HG03103 (cell line): ENCODE results near the gene SMIM36.
A peak's percentile ranks its signal among the peaks of the same experiment; 100 is the strongest.
"Not testable (repeated sequence)": the region's sequence is repeated elsewhere in the genome, so short reads cannot be mapped to it uniquely, and the experiment has no call there.

Source experiments
- ATAC-seq: cut with Tn5 transposase; IDR thresholded peaks from one replicate; pipeline ENCODE4 v1.9.1; 2021; ENCODE audit warnings: low read depth; ENCODE audit not compliant: unreplicated experiment

SMIM36 gene

DNA sequence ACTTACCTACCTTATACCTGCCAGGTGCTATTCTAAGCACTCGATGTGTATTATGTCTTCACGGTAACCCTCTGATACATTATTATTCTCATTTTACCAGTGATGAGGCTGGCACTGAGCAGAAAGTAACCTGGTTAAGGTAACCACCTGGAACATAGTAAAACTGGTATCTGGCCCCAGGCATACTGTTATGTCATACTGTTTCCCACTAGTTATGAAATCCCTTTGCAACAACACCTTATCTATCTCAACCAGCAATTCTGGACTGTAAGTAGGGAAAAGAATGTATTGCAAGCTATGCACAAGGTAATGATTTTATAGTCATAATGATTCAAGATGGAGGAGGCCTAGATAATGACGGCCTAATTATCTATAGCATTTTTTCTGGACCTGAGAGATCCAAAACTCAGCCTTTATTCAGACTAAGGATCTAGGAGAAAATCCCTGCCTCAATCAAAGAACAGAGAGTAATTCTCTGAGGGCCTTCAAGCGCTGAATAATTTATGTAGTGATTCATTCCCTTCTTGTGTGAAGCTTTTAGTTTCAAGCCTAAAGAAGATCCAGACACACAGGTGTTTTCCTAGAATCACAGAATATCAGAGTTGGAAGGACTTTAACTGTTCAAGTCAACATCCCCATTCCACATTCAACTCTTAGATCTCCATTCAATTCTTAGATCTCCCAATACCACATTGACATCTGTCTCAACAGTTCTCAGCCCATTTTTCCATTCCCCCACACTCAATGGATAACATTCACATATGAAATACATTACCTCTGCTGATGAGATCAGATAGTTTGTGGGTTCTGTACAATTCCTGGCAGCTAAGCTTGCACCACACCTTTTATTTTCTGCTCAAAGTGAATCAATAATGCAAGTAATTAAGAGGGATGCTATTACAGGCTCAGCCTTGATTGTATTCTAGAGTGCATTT is 74.8 kb downstream of the SMIM36 start:
- peak; percentile 5 for ATAC-seq

DNA sequence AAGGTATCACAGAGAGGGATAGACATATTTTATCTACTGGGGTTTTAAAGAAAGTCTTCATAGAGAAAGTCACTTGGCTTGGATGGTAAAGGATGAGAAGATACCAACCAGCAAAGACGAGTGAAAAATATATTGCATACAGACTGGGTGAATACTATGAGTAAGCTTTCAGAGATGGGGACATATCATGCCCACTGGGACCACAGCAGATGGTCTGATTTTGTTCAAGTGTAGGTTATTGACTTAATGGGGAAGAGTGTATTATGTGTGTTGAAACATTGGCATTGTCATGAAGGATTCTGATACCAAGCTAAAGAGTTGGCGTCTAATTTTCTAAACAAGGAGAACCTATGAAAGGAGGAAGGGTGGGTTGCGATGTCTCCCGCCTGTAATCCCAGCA is 75.8 kb downstream of the SMIM36 start:
- ATAC-seq: no peak

DNA sequence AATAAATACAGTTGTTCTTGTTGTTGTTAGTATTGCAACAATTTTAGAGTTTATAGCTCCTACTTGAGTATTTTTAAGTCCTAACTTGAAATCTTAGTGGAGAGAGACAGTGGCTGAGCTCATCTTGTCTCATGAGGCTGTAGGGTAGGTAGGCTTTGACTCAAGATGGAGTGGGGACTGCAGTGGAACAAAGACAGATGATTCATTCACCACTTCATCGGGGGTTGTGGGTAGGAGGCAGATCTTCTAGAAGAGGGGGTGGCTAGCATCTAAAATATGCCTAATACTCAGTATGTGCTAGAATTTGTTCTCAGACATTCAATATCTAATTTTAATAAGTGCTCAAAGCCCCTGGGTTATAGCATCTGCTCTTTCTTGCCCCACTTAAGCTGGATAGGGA is 76.5 kb downstream of the SMIM36 start:
- ATAC-seq: no peak

DNA sequence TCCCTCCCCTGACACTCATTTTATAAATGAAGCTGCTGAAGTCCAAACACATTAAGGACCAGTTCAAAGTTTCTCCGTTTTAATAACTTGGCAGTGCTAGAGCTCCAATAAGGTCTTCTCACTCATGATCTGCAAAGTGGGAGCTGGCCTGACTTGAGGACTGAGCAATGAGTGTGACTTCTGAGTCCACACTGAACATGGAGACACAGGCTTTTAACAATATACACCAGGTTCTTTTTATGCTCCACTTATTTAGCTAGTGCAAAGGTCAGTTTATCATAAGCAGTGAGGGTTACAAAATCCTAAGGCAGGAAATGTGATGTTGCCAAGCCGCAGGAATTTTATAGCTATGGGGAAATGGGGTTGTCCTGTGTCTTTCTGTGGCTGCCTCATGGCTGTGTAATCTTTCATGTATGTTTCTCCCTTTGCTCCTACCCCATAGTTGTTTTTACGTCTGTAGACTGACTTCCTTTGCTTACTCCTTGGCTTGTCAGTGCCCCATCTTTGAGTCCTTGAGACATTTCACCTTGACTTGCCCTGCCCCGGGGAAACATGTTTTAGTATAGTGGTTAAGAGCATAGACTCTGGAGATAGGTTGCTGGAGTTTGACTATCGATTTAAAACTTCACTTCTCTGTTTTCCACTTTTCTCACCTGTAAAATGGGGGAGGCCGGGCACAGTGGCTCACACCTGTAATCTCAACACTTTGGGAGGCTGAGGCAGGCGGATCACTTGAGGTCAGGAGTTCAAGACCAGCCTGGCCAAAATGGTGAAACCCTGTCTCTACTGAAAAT is 77.4 kb downstream of the SMIM36 start:
- ATAC-seq: no peak

DNA sequence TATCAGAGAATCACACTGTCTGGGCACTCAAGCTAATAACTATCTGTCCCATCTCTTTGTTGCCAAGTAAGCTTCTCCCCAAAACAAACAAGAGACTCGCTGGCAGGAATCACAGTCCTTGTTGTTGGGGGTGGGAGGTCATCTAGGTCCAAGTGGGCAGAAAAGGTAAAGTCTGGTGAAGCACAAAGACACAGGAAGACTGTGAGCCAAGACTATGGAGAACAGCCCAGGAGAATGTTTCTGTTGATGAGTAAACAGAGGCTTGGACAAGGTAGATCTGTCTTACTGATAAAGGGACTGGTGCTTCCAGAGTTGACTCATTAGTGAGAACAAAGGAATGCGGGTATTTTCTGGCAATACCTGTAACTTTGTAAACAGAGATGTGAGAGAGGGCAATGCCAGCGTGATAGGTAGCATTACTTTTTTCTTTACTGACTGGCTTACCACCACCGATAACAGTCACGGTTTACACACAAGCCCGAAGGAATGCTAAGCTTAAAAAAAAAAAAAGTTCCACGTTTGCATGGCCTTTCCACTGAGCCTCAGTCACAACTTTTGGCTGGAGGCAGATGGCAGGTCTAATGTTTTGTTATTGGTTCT is 78.1 kb downstream of the SMIM36 start:
- ATAC-seq: no peak

DNA sequence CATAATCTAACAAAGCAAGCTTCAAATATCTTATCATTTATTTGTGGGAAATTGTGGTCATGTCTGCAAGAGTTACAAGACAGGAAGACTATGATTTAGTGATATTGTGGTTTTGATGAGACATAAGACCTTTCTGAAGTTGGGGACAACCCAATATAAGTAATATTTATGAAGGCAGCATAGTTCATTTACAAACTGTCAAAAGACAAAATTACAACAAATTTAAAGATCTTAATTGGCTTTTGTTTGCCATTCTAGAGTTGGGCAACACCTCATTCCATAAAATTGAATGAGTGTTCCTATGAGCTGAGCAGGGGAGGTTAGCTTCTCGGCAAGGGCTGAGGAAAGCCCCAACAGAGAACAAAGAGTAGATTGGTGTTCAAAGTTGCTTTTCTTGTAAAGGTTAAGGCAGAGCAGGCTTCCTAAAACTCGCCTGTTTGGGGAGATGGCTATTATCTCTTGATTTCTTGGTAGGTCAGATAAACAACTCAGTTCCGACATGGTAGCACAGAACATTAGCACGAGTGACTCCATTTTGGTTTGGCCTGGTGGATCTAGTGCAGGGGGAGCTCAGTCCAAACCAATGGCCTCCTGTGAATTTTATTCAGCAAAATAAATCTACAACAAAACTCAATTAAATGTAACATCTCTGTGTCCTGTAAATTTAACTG is 78.8 kb downstream of the SMIM36 start:
- no peak for ATAC-seq

DNA sequence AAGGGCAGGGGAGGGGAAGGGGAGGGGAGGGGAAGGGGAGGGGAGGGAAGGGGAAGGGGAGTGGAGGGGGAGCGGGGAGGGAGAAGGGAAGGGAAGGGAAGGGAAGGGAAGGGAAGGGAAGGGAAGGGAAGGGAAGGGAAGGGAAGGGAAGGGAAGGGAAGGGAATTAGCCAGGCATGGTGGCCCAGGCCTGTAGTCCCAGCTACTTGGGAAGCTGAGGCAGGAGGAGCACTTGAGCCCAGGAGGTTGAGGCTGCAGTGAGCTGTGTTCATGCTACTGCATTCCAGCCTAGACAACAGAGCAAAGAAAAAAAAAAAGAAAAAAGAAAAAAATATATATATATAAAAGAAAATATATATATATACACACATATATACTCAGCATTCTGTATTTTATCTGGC is 79.3 kb downstream of the SMIM36 start:
- not testable (repeated sequence) for ATAC-seq

DNA sequence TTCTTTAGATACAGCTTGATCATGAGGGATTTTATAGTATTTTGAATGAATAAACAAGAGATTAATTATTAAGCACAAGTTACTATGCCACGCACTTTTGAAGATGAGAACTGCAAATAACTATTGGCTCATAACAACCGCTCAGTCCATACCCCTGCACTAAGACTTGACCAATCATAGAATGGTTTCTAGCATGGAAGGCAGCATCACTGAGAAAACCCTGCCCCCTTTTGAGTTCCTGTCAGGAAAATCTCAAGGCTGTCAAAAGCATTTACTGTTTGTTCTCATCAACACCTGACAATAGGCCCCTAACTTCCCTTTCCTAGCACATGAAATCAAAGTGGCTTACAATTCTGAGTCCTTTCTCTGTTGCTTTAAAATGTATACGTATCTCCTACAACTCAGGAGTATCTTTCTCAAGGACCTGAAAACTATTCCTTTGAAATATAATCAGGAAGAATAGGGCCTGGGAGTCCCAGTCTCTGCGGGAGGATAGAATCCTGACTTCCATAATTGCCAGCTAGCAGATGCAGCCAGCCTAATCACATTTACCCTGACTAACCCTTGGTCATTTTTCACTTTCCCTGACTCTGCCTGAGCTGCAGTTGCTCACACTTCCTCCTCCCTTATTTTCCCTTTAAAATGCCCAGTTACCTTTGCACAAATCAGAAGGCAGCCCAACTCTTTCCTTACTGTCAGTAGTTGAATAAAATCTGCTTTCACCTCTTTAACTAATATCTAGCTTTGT is 80.5 kb downstream of the SMIM36 start:
- ATAC-seq: no peak

DNA sequence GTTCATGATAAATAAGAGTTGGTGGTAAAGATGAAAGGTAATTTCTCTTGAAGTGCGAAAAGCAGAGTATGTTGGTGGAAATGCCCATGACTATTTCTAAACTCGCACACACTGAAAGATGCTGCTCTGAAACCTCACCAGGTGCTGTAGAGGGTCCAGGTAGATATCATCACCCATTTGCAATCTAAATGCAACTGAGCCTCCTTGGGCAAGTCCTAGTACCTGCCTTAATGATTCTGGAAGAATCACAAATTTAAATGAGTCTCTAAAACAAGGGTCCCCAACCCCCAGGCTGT is 83.7 kb downstream of the SMIM36 start:
- ATAC-seq: no peak

DNA sequence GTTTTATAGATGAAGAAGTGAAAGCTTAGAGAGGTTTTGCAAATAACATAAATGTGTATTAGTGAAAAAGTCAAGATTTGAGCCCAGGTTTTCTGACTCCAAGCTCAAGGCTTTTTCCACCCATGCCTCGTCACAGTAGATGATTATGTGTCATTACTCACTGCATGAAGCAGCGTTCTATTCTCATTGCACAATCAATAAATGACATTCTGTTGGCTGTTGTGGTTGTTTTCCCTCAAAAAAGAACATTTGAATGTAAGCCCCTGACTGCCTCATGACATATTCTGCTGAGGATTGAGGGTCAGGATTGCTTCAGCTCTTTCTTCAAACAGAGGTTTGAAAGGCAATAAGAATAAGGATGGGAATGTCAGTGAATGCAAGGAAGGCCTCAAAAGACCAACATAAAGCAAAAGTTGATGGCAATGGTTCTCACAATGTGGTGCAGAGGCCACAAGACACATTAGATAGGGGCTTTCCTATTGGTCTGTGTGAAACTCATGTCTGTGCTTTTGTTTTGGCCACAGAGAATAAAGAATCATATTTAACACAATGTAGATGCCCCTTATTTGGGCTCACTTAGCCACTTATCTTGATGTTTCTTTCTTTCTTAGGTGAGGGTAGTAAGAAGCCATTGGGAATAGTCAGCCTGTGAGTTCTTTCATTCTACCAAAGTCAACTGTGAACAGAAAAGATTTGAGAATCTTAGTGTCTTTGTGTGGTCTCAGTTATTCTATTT is 84.2 kb downstream of the SMIM36 start:
- ATAC-seq: no peak

DNA sequence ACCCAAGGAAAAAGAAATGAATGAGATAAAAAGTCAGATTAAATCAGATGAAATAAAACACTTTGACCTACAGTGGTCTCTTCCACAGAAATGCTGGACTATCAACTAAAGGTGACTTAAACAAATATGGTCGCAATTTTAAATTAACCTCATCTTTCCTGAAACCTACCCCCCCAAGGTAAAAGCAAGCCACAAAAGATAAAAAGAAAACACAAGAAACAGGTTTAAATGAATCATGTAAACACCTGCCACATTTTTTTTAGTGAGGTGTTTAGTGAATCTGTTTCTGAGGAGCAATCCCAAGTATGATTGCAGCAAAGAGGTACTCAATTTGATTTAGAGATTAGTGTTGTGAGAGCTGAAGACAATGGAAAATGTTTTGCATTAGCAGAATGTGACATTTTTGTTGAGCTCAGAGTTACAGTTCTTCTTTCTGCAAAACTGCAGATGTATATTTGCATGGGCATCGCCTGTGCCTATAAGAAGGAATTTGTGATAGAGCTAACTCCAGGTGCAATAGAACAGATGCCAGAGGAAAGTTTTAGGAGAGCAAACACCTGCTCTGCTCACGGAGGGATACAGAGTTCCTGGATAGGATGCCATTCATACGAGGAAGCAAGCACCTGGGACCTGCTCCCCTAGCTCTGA is 86.2 kb downstream of the SMIM36 start:
- no peak for ATAC-seq

DNA sequence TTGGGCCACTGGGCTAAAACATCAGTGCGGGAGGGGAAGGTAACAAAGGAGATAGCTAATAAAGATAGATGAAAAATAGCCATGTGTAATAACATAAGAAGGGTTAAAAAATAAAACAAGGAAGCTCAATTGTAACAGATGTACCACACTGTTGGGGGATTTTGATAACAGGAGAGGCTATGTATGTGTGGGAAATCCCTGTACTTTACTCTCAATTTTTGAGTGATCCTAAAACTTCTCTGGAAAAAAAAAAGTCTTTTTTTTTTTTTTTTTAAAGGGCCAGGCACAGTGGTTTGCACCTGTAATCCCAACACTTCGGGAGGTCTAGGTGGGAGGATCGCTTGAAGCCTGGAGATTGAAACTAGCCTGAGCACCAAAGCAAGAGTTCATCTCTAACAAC is 87.7 kb downstream of the SMIM36 start:
- no peak for ATAC-seq

DNA sequence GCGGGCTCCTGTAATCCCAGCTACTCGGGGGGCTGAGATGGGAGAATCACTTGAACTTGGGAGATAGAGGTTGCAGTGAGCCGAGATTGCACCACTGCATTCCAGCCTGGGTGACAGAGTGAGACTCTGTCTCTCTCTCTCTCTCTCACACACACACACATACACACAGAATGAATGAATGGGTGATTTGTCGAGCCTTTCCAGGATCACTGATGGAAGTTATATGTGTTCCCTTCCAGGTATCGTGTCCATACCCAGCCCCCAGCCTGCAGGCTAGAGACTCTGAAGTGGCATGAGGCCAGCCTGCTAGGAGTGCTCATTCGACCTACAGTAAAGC is 88.5 kb downstream of the SMIM36 start:
- not testable (repeated sequence) for ATAC-seq

DNA sequence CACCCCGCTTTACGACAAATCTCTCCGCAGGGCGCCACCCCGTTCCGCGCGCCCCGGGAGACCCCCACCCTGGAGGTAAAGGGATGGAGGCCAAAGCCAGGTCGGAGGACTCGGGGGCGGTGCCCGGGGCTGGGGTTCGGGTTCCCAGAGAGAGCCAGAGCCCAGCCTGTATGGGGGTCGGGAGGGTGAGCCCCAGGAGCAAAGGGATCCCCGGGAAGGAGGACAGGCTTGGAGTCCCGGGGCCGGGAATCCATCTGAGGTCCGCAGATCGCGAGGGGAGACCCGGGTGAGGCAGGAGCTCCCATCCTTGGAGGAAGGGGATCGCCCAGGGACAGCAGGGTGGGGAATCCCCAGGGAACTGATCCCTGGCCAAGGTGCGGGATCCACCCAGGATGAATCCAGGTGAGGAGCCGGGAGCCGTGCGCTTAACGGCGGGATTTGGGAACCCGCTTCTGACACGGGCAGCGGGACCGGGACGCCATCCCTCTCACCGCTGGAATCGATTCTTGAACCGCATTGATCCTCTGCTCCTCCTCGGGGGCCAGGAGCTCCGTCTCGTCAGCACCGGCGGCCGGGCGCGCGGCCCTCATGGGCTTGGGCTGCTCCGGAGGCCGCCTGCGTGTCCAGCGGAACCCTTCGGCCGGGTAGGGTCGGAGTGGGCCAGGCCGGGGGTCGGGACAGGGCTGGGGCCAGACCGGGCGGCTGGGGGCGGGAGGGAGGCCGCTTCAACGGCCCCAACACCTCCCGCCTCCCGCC is 89.9 kb downstream of the SMIM36 start, which contains the start of gene MMD:
MMD (minus strand) TSS at position 657 of the 756 bp plus-strand sequence; CDS start at position 517, 140 bp downstream.
- ATAC-seq: peak; percentile 15

DNA sequence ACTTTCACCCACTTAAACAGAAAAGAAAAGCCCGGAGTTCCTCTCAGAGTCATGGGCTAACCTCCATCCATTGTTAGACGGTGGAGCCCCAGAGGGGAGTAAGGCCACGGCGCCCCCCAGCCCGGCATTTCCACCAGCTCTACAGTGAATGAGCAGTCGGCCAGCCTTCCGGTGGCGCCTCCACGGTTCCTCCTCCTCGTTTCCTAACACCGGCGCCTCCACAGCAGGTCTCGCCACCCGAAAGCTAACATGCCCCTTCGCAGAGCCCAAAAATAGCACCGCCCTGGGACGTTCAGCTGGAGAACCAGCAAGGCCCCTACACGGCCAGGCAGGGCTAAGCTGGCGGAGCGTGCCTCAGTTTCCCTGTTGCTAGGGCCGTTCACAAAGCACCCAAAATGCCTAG is 90.5 kb downstream of the SMIM36 start:
- no peak for ATAC-seq

DNA sequence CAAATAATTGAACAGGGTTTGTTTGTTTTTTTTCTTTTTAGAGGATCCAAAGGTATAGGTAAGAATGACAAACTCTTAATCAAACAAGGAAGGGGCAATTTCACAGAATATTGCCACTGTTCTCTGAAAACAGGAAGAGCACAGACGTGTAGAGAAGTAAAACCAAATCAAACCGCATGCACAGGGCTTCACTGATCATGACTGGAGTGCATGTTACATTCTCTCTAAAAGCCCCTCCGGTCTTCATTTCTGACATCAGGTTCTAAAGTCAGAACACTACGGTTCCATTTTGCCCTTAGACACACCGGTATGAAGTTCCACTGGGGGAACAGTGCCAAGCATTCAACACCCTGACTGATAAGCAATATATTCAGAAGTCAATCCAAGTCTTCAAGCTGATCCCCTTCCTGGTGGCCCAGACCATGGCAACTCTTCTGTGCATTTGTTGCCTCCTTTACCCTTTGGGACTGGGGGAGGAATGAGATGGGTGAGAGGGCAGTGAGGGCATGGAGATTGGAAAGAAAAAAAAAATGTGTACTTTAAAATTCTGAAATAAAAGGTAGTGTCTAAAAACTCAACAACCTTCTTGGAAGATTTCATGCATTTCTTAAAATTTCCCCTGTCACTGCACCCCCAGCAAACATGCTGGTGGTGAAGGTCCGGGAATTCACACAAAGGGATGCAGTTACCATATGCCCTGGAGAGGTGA is 91.0 kb downstream of the SMIM36 start:
- ATAC-seq: peak; percentile 40

DNA sequence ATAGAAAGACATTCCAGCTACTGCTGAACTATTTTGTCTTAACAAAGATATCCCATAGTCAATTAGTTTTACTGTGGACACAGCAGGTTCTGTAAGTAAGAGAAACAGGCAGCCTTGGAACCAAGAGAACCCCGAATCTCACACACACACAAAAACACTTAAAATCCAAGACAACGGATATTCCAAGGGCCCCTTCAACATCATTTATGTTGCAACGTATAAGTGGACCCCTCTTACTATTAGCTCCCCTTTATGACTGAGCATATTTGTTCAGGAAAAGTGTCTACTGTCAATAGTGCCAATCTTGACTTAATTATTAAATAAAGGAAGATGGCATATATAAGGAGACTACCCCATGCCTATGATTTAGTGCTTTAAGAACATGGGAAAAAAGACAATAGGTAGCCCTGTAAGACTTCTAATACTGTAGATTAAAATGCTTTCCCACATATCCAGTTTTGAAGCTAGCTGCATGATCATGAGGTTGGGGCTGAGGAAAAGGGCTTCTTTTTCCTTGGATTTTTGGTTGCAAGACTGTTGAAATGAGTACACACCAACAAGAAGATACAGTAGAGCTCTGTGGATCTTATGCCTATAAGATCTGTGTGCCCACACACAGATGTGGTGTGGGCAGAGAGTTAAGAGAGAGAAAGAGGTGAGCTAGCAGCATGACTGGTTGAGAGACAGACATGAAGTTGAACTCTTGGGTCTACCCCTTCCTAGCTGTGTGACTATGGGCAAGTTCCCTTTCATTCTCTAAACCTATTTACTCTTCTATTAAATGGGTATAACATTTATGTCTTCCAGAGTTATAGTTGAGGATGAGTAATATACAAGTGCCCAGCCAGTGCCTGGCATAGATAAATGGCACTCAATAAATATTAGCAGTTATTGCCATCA is 92.6 kb downstream of the SMIM36 start:
- no peak for ATAC-seq
